ENCODE measurements around the gene MST1.

The MST1 gene

DNA sequence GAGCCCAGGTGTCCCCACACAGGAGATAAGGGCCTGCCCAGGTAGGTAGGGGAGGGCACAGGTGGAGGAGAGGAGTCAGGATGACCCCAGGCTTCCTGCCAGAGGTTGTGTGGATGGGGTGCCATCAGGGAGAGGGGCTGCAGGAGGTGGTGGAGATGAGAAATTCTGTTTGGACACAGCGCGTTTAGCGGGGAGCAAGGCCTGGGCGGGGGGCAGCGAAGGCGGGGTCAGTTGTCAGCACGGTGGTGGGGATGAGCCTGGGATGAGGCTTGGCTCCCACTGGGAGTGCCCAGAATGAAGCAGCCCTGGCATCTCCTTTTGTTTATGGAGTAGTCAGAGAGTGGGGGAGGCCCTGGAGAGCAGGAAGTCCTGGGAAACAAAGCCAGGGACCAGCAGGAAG, 14.7 kb upstream of the MST1 start:
- Histone ChIP-seq H3K27ac (ENCODE audit: low read length) (no peak overlapping the region), H3K4me3 (ENCODE audit: low read depth in 1 of 2, low read length in 2 of 2) (no peak overlapping the region), H4K20me1 (ENCODE audit: insufficient read depth, low read length) (peaks cover 4% of the 10 kb centered on the region; the same call in 1 of the 2 replicates), H3K27me3 (ENCODE audit: insufficient read depth, low read length, poor library complexity) (no peaks in the 10 kb centered on the region), H2AFZ (ENCODE audit: low read depth, low read length) (no peak overlapping the region), H3K4me2 (ENCODE audit: insufficient read depth, low read length) (no peak overlapping the region), H3K9ac (ENCODE audit: low read depth, low read length) (no peak overlapping the region), H3K36me3 (ENCODE audit: insufficient read depth, low read length) (peaks cover 69% of the 10 kb centered on the region), H3K79me2 (ENCODE audit: insufficient read depth, low read length) (no peaks in the 10 kb centered on the region), H3K9me3 (ENCODE audit: insufficient read depth, low read length, severe bottlenecking) (no peaks in the 10 kb centered on the region), H3K4me1 (ENCODE audit: insufficient read depth, low read length) (no peaks in the 10 kb centered on the region)
- DNase-seq (no peak), ATAC-seq (ENCODE audit: insufficient read depth, low read depth) (no peak)
- TF ChIP-seq CTCF (IDR thresholded peaks at IDR 0.05; ENCODE audit: borderline replicate concordance, extremely low read depth, low read length, poor library complexity, severe bottlenecking) (no peak), EZH2 (IDR thresholded peaks at IDR 0.05; ENCODE audit: borderline replicate concordance, low read depth, low read length, severe bottlenecking) (no peak)

DNA sequence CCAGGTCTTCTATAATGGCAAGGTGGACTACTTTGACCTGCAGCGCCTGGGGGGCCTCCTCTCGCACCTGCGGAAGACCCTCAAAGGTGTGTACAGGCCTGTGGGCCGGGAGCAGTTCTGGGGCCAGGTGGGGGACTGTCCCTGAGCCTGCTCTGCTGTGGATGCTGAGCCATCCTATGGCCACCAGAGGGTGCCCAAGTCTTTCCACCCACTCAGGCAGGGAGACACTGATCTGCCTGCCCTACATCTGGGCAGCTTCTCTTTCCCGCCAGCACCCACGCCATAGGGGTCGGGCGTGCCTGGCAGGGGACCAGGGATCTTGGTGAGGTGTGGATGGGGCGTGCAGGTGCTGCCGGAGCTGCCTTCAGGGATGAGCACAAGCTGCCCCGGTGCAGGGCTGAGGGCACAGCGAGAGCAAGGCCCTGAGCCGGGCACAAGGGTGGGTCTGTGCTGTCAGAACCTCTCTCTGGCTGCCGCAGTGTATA, 14.2 kb upstream of the MST1 start:
- no peak overlapping the region for H2AFZ ChIP-seq (ENCODE audit: low read depth, low read length)
- no peak for TF ChIP-seq EZH2 (IDR thresholded peaks at IDR 0.05; ENCODE audit: borderline replicate concordance, low read depth, low read length, severe bottlenecking)
- TF ChIP-seq CTCF (IDR thresholded peaks at IDR 0.05; ENCODE audit: borderline replicate concordance, extremely low read depth, low read length, poor library complexity, severe bottlenecking), result peak; percentile 94
- no peak overlapping the region for H3K4me2 ChIP-seq (ENCODE audit: insufficient read depth, low read length)
- H3K9me3 ChIP-seq (ENCODE audit: insufficient read depth, low read length, severe bottlenecking), result no peaks in the 10 kb centered on the region
- H3K79me2 ChIP-seq (ENCODE audit: insufficient read depth, low read length), result no peaks in the 10 kb centered on the region
- H3K4me3 ChIP-seq (ENCODE audit: low read depth in 1 of 2, low read length in 2 of 2), result no peak overlapping the region
- peak; percentile 98 for ATAC-seq (ENCODE audit: insufficient read depth, low read depth)
- H3K4me1 ChIP-seq (ENCODE audit: insufficient read depth, low read length), result no peaks in the 10 kb centered on the region
- H4K20me1 ChIP-seq (ENCODE audit: insufficient read depth, low read length), result peaks cover 4% of the 10 kb centered on the region; the same call in 1 of the 2 replicates
- no peak overlapping the region for H3K9ac ChIP-seq (ENCODE audit: low read depth, low read length)
- H3K27me3 ChIP-seq (ENCODE audit: insufficient read depth, low read length, poor library complexity), result no peaks in the 10 kb centered on the region
- DNase-seq, result peak; percentile 74
- H3K36me3 ChIP-seq (ENCODE audit: insufficient read depth, low read length), result peaks cover 73% of the 10 kb centered on the region
- H3K27ac ChIP-seq (ENCODE audit: low read length), result no peak overlapping the region

DNA sequence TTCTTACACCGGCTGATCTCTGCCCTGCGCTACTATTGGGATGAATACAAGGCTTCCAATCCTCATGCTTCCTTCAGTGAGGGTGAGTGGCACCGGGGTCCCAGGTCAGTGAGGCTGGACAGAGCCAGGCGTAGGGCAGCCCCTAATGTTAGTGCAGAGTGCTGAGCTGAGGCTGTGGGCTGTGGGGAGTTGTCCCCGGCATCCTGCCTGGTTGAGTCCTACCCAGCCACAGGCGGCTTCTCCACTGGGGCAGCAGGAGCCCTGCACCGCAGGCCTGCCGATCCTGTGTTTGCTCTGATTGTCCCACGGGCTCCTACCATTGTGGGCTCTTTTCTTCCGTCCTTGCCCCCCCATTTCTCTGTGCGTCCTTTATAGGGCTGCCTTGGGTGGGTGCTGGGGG, 13.4 kb upstream of the MST1 start:
- Histone ChIP-seq H2AFZ (ENCODE audit: low read depth, low read length) (no peak overlapping the region), H3K4me2 (ENCODE audit: insufficient read depth, low read length) (no peak overlapping the region), H3K9ac (ENCODE audit: low read depth, low read length) (no peak overlapping the region), H3K79me2 (ENCODE audit: insufficient read depth, low read length) (no peaks in the 10 kb centered on the region), H3K9me3 (ENCODE audit: insufficient read depth, low read length, severe bottlenecking) (no peaks in the 10 kb centered on the region), H3K27ac (ENCODE audit: low read length) (no peak overlapping the region), H3K4me1 (ENCODE audit: insufficient read depth, low read length) (no peaks in the 10 kb centered on the region), H4K20me1 (ENCODE audit: insufficient read depth, low read length) (peaks cover 4% of the 10 kb centered on the region; the same call in 1 of the 2 replicates), H3K4me3 (ENCODE audit: low read depth in 1 of 2, low read length in 2 of 2) (no peak overlapping the region), H3K36me3 (ENCODE audit: insufficient read depth, low read length) (peaks cover 80% of the 10 kb centered on the region), H3K27me3 (ENCODE audit: insufficient read depth, low read length, poor library complexity) (no peaks in the 10 kb centered on the region)
- TF ChIP-seq CTCF (IDR thresholded peaks at IDR 0.05; ENCODE audit: borderline replicate concordance, extremely low read depth, low read length, poor library complexity, severe bottlenecking), result no peak
- TF ChIP-seq EZH2 (IDR thresholded peaks at IDR 0.05; ENCODE audit: borderline replicate concordance, low read depth, low read length, severe bottlenecking), result no peak
- no peak for ATAC-seq (ENCODE audit: insufficient read depth, low read depth)
- DNase-seq, result no peak

Data from DND-41 (cell line).